Heart left ventricle (tissue), 13 donors: ENCODE results near the gene MUC6.
"Not testable (repeated sequence)": the region's sequence is repeated elsewhere in the genome, so short reads cannot be mapped to it uniquely, and the experiment has no call there.

Experiments used
- POLR2A ChIP-seq, 2 donors: fragments of 450-650 bp; IDR thresholded peaks; one replicate each; pipeline ENCODE4 v1.6.1; 2017; ENCODE audit warnings: antibody characterized with exemption in 2 of 2, mild to moderate bottlenecking in 2 of 2, moderate library complexity in 2 of 2
- TF ChIP-seq, protein P1 (sequence below), 12 donors: fragments of 200-600 bp; sonication (generic) in 4 of 12; IDR thresholded peaks; one replicate each; pipeline versions ENCODE4 v1.5.0 to v1.8.0; 2018 to 2022; ENCODE audit warnings: antibody characterized with exemption in 12 of 12, mild to moderate bottlenecking in 5 of 12
- donor health status: ischemic (EF 13 %, LVEDD 7.1; RV severe dilation, severe dysfunction).
- donor health status: DM: no; HTN: yes; CAD: no.
- donor health status: DM: no; HTN: no; CAD: no.
- donor health status: ischemic (EF 25% LVEDD 6.9; RV normal size, moderate dysfunction).
- donor health status: ischemic (EF 25% LVEDD 5.7; RV mildly dilated, moderate dysfunction).
- donor health status: ischemic (EF 35%, LVEDD 5.7; RV mildly dilated, moderate dysfunction).
- donor health status: nonischemic (EF 11% LVEDD 7.7; RV severe dilation, severe dysfunction).
- donor health status: DM: yes; HTN: yes; CAD: no.
- donor health status: PGD.
- donor health status: ischemic (EF 29% LVEDD 5.4; RV normal size, mild dysfunction).
- donor health status: nonischemic (EF 23%, LVEDD 6.1; RV moderate dilation, normal function).

DNA sequence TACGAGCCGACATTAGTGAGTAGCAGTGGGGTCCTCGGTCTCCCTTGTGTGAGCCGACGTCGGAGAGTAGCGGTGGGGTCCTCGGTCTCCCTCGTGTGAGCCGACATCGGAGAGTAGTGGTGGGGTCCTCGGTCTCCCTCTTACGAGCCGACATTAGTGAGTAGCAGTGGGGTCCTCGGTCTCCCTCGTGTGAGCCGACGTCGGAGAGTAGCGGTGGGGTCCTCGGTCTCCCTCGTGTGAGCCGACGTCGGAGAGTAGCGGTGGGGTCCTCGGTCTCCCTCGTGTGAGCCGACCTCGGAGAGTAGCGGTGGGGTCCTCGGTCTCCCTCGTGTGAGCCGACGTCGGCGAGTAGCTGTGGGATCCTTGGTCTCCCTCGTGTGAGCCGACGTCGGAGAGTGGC is 61.1 kb downstream of the MUC6 start:
- TF ChIP-seq, protein P1, sequence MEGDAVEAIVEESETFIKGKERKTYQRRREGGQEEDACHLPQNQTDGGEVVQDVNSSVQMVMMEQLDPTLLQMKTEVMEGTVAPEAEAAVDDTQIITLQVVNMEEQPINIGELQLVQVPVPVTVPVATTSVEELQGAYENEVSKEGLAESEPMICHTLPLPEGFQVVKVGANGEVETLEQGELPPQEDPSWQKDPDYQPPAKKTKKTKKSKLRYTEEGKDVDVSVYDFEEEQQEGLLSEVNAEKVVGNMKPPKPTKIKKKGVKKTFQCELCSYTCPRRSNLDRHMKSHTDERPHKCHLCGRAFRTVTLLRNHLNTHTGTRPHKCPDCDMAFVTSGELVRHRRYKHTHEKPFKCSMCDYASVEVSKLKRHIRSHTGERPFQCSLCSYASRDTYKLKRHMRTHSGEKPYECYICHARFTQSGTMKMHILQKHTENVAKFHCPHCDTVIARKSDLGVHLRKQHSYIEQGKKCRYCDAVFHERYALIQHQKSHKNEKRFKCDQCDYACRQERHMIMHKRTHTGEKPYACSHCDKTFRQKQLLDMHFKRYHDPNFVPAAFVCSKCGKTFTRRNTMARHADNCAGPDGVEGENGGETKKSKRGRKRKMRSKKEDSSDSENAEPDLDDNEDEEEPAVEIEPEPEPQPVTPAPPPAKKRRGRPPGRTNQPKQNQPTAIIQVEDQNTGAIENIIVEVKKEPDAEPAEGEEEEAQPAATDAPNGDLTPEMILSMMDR (IDR thresholded peaks at IDR 0.05), result not testable (repeated sequence)
- TF ChIP-seq POLR2A (IDR thresholded peaks at IDR 0.05), result not testable (repeated sequence)
